ENCODE results near the gene CLEC14A. TPM values are rescaled to one million over a fixed set of nuclear protein-coding genes. Genes with fewer than 3 reads are reported as not detected.

Gene CLEC14A
- polyA plus RNA-seq, 4 donors: 0.45 to 47.7 (median 2.9) TPM

- WGBS, 3 donors: 3 to 7% (median 3%) methylated on average over 29 of the region's 29 CpGs
- Histone ChIP-seq H3K9me3 (ENCODE audit: control insufficient read depth in 2 of 2, insufficient read depth in 1 of 2, low read depth in 1 of 2, low read length in 1 of 2) (no peaks in the 10 kb centered on the region), H3K36me3 (ENCODE audit: control insufficient read depth in 3 of 3, insufficient read depth in 2 of 3, low read depth in 1 of 3, low read length in 3 of 3) (no peaks in the 10 kb centered on the region), H3K4me1 (ENCODE audit: control insufficient read depth in 3 of 3, insufficient read depth in 2 of 3, low read depth in 1 of 3, low read length in 2 of 3) (no peaks in the 10 kb centered on the region), H3K4me3 (ENCODE audit: low read depth in 1 of 3, low read length in 3 of 3) (peak overlapping the region; percentile 30 to 46 (median 33)), H3K27ac (ENCODE audit: low read depth in 1 of 3, low read length in 2 of 3) (peak overlapping the region; percentile 5 to 88 (median 28)), H3K27me3 (ENCODE audit: control insufficient read depth in 3 of 3, insufficient read depth in 3 of 3, low read length in 3 of 3) (peaks cover 0 to 33% (median 8%) of the 10 kb centered on the region in 3 donors)
- DNase-seq (peak; percentile 35 to 58), FAIRE-seq (no peak)
These were observed 553 bp downstream of the CLEC14A start for GRCh38 chr14:38255408-38255672.

DNA sequence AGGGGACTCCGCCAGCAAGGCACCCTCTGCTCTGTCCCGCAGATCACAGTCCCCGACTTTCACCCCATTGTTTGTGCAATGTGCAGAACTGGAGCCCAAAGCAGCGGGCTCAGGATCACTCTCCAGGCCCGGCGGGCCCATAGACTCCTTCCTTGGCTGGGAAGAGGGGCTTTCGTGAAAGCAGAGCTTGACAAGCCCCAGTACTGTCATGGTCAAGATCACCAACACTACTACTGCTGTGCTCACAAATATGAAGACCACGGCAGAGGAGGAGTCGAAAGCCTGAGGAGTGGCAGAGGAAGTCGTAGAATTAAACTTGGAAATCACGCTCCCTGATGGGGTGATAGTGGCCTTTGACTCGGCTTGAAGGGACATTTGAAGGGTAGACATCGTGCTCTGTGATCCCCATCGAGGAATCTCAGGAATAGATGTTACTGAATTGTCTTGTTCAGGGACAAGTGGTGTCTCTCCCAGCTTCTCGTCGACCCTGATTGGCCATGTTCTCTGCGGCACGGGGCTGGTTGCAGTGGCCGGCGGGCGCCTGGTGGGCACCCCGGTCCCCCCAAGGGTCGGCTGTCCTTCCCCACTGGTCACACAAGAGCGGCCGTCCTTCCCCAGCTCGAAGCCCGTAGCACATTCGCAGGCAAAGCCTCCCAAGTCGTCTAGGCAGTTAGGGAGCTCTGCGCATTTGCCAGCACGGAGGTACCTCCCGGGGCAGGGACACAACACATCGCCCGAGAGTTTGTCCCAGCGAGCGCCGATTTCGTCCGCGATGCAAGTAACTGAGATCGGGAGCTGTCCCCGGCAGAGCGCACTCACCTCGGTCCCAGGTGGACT is 1.1 kb downstream of the CLEC14A start:
- DNase-seq (no peak), FAIRE-seq (no peak)
- peaks cover 0 to 32% (median 8%) of the 10 kb centered on the region in 3 donors for H3K27me3 ChIP-seq (ENCODE audit: control insufficient read depth in 3 of 3, insufficient read depth in 3 of 3, low read length in 3 of 3)
- no peaks in the 10 kb centered on the region for H3K4me1 ChIP-seq (ENCODE audit: control insufficient read depth in 3 of 3, insufficient read depth in 2 of 3, low read depth in 1 of 3, low read length in 2 of 3)
- no peaks in the 10 kb centered on the region for H3K36me3 ChIP-seq (ENCODE audit: control insufficient read depth in 3 of 3, insufficient read depth in 2 of 3, low read depth in 1 of 3, low read length in 3 of 3)
- H3K27ac ChIP-seq (ENCODE audit: low read depth in 1 of 3, low read length in 2 of 3): peak overlapping the region; percentile 24 to 88 (median 28)
- H3K9me3 ChIP-seq (ENCODE audit: control insufficient read depth in 2 of 2, insufficient read depth in 1 of 2, low read depth in 1 of 2, low read length in 1 of 2): no peaks in the 10 kb centered on the region
- peak overlapping the region; percentile 19 to 46 (median 33) for H3K4me3 ChIP-seq (ENCODE audit: low read depth in 1 of 3, low read length in 3 of 3)
- WGBS, 3 donors: 13 to 18% (median 13%) methylated on average over 44 of the region's 44 CpGs

DNA sequence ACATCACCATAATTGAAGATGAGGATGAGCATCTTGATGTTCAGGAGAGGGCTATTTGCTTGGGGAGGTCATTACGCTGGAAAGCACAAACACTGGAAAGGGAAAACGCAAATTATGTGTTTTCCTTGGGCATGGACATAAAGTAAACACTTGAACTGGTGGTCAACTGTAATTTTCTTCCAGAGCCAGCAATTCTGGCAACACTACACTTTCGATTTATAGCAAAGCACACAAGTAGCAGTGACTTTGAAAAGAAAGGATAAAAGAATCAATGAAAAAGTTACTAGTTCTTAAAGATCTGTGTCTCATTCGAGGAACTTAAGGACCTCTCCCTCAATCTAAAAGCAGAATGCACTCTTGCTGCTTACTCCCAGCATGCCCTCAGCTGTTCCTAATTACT is 2.2 kb downstream of the CLEC14A start:
- WGBS, 3 donors: 60 to 69% (median 60%) methylated on average over 4 of the region's 4 CpGs
- FAIRE-seq: no peak
- Histone ChIP-seq H3K9me3 (ENCODE audit: control insufficient read depth in 2 of 2, insufficient read depth in 1 of 2, low read depth in 1 of 2, low read length in 1 of 2) (no peaks in the 10 kb centered on the region), H3K4me3 (ENCODE audit: low read depth in 1 of 3, low read length in 3 of 3) (no peak overlapping the region), H3K27ac (ENCODE audit: low read depth in 1 of 3, low read length in 2 of 3) (peak overlapping the region in 1 of 3 donors; percentile 37), H3K36me3 (ENCODE audit: control insufficient read depth in 3 of 3, insufficient read depth in 2 of 3, low read depth in 1 of 3, low read length in 3 of 3) (no peaks in the 10 kb centered on the region), H3K4me1 (ENCODE audit: control insufficient read depth in 3 of 3, insufficient read depth in 2 of 3, low read depth in 1 of 3, low read length in 2 of 3) (no peaks in the 10 kb centered on the region), H3K27me3 (ENCODE audit: control insufficient read depth in 3 of 3, insufficient read depth in 3 of 3, low read length in 3 of 3) (peaks cover 0 to 28% (median 6%) of the 10 kb centered on the region in 3 donors)
- no peak for DNase-seq

- H3K9me3 ChIP-seq (ENCODE audit: control insufficient read depth in 2 of 2, insufficient read depth in 1 of 2, low read depth in 1 of 2, low read length in 1 of 2): no peaks in the 10 kb centered on the region
- no peaks in the 10 kb centered on the region for H3K4me1 ChIP-seq (ENCODE audit: control insufficient read depth in 3 of 3, insufficient read depth in 2 of 3, low read depth in 1 of 3, low read length in 2 of 3)
- no peaks in the 10 kb centered on the region for H3K36me3 ChIP-seq (ENCODE audit: control insufficient read depth in 3 of 3, insufficient read depth in 2 of 3, low read depth in 1 of 3, low read length in 3 of 3)
- FAIRE-seq (no peak), DNase-seq (no peak)
- H3K27me3 ChIP-seq (ENCODE audit: control insufficient read depth in 3 of 3, insufficient read depth in 3 of 3, low read length in 3 of 3): peaks cover 0 to 28% (median 6%) of the 10 kb centered on the region in 3 donors
- no peak overlapping the region for H3K4me3 ChIP-seq (ENCODE audit: low read depth in 1 of 3, low read length in 3 of 3)
- WGBS, 3 donors: 72 to 80% (median 75%) methylated on average over 4 of the region's 4 CpGs
- H3K27ac ChIP-seq (ENCODE audit: low read depth in 1 of 3, low read length in 2 of 3): no peak overlapping the region
These were observed 3.7 kb downstream of the CLEC14A start for GRCh38 chr14:38252066-38252710.

GRCh38 chr14:38250331-38250730 is 5.6 kb downstream of the CLEC14A start:
- no peaks in the 10 kb centered on the region for H3K36me3 ChIP-seq (ENCODE audit: control insufficient read depth in 3 of 3, insufficient read depth in 2 of 3, low read depth in 1 of 3, low read length in 3 of 3)
- no peak for FAIRE-seq

DNA sequence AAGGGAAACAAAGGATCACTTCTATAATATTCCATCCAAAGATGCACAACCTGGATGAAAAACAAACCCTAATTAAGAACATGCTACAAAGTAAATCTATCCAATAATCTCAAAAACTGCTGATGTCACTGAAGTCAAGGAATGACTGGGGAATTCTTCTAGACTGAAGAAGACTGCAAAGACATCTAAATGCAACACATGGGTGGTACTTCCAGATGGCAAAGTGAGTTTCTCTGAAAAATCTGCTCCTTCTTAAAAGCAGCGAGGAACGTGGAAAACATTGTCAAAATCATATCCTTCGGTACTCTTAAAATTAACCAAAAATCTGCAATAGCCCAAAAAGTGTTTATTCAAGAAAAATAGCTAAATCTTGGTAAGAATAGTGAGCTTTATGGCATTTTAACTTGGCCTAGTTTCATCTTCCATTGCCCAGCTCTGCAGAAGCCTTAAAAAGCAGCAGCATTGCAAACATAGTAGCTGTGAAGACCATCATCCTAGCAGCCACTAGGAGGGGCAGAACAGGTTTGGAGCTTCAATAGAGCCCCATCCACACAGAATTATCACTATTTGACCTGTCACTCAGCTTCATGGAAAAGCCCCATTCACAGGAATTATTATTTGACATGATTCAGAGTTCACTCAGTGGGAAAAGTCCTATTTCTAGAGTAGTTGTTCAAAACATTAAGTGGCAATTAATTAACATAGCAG is 7.4 kb downstream of the CLEC14A start:
- Histone ChIP-seq H3K36me3 (ENCODE audit: control insufficient read depth in 3 of 3, insufficient read depth in 2 of 3, low read depth in 1 of 3, low read length in 3 of 3) (no peaks in the 10 kb centered on the region), H3K4me1 (ENCODE audit: control insufficient read depth in 3 of 3, insufficient read depth in 2 of 3, low read depth in 1 of 3, low read length in 2 of 3) (no peaks in the 10 kb centered on the region), H3K9me3 (ENCODE audit: control insufficient read depth in 2 of 2, insufficient read depth in 1 of 2, low read depth in 1 of 2, low read length in 1 of 2) (no peaks in the 10 kb centered on the region), H3K27me3 (ENCODE audit: control insufficient read depth in 3 of 3, insufficient read depth in 3 of 3, low read length in 3 of 3) (peaks cover 0 to under 1% (median 0%) of the 10 kb centered on the region in 3 donors), H3K27ac (ENCODE audit: low read depth in 1 of 3, low read length in 2 of 3) (no peak overlapping the region), H3K4me3 (ENCODE audit: low read depth in 1 of 3, low read length in 3 of 3) (no peak overlapping the region)
- WGBS, 3 donors: 90 to 96% (median 94%) methylated on average over 3 of the region's 3 CpGs
- DNase-seq: no peak
- FAIRE-seq: no peak

More at GRCh38 chr14:38250331-38250730, 5.6 kb downstream of the CLEC14A start:
- no peak for DNase-seq
- no peaks in the 10 kb centered on the region for H3K9me3 ChIP-seq (ENCODE audit: control insufficient read depth in 2 of 2, insufficient read depth in 1 of 2, low read depth in 1 of 2, low read length in 1 of 2)
- no peak overlapping the region for H3K27ac ChIP-seq (ENCODE audit: low read depth in 1 of 3, low read length in 2 of 3)
- H3K4me1 ChIP-seq (ENCODE audit: control insufficient read depth in 3 of 3, insufficient read depth in 2 of 3, low read depth in 1 of 3, low read length in 2 of 3): no peaks in the 10 kb centered on the region
- H3K4me3 ChIP-seq (ENCODE audit: low read depth in 1 of 3, low read length in 3 of 3): no peak overlapping the region
- peaks cover 0 to 19% (median 6%) of the 10 kb centered on the region in 3 donors for H3K27me3 ChIP-seq (ENCODE audit: control insufficient read depth in 3 of 3, insufficient read depth in 3 of 3, low read length in 3 of 3)

DNA sequence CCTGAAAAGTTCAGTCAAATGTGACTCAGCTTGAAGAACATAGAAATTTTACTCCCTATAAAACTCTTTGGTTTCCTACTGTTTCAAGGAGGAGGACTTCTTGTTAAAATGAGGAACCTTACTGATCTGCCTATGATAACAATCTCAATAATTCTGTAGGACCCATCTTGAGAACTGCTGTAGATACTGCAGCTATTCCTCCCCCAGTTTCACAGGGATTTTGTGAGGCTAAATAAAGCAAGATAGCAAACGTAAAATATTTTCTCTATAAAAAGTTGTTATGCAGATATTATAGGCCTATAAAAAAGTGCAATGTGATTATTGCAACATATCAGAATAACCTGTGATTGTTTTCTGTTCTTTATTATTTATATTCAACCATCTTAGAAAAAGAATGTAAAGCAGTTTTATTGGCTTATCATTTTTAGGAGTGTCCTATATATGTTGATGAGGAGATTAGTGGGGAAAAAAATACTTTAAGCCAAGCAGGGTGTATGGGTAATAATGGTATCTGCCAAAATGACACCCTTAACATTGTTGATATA is 12.1 kb downstream of the CLEC14A start:
- Histone ChIP-seq H3K36me3 (ENCODE audit: control insufficient read depth in 3 of 3, insufficient read depth in 2 of 3, low read depth in 1 of 3, low read length in 3 of 3) (no peaks in the 10 kb centered on the region), H3K4me3 (ENCODE audit: low read depth in 1 of 3, low read length in 3 of 3) (no peak overlapping the region), H3K27ac (ENCODE audit: low read depth in 1 of 3, low read length in 2 of 3) (no peak overlapping the region), H3K27me3 (ENCODE audit: control insufficient read depth in 3 of 3, insufficient read depth in 3 of 3, low read length in 3 of 3) (no peaks in the 10 kb centered on the region), H3K9me3 (ENCODE audit: control insufficient read depth in 2 of 2, insufficient read depth in 1 of 2, low read depth in 1 of 2, low read length in 1 of 2) (no peaks in the 10 kb centered on the region), H3K4me1 (ENCODE audit: control insufficient read depth in 3 of 3, insufficient read depth in 2 of 3, low read depth in 1 of 3, low read length in 2 of 3) (no peaks in the 10 kb centered on the region)
- no peak for FAIRE-seq
- DNase-seq: no peak
- 58 to 79% (median 66%) methylated on average over 1 of the region's 1 CpG for WGBS, 3 donors

GRCh38 chr14:38238878-38239277 is 17.0 kb downstream of the CLEC14A start:
- no peaks in the 10 kb centered on the region for H3K9me3 ChIP-seq (ENCODE audit: control insufficient read depth in 2 of 2, insufficient read depth in 1 of 2, low read depth in 1 of 2, low read length in 1 of 2)
- FAIRE-seq (no peak), DNase-seq (no peak)

More at GRCh38 chr14:38238878-38239277, 17.0 kb downstream of the CLEC14A start:
- Histone ChIP-seq H3K36me3 (ENCODE audit: control insufficient read depth in 3 of 3, insufficient read depth in 2 of 3, low read depth in 1 of 3, low read length in 3 of 3) (no peaks in the 10 kb centered on the region), H3K27me3 (ENCODE audit: control insufficient read depth in 3 of 3, insufficient read depth in 3 of 3, low read length in 3 of 3) (no peaks in the 10 kb centered on the region), H3K4me3 (ENCODE audit: low read depth in 1 of 3, low read length in 3 of 3) (no peak overlapping the region), H3K27ac (ENCODE audit: low read depth in 1 of 3, low read length in 2 of 3) (no peak overlapping the region), H3K4me1 (ENCODE audit: control insufficient read depth in 3 of 3, insufficient read depth in 2 of 3, low read depth in 1 of 3, low read length in 2 of 3) (no peaks in the 10 kb centered on the region)
